Calu3 (cell line): Measurements from ENCODE around the gene FEV. TPM values are rescaled to one million over a fixed set of nuclear protein-coding genes. Genes with fewer than 3 reads are reported as not detected.

ENCODE experiments used
- BruUV-seq: library from RNA; stranded (reverse); fragments of 400-500 nt; replicated peaks from 2 replicates; lab custom pipeline; 2021; lab: Mats Ljungman, UMichigan
- CTCF ChIA-PET: fragments of 300-600 bp; sonication (Branson Sonifier 250); formaldehyde crosslinking; loops from one replicate; lab custom pipeline; 2022; ENCODE audit warnings: antibody characterized with exemption; lab: Charles Lee
- DNase-seq: peaks from one replicate; pipeline ENCODE4 v3.0.0; 2022
- H3K27ac Mint-ChIP-seq: one replicate; pipeline ENCODE4 v1.8.0; 2022; ENCODE audit warnings: mixed read lengths; ENCODE audit not compliant: unreplicated experiment
- H3K27me3 Mint-ChIP-seq: one replicate; pipeline ENCODE4 v1.8.0; 2022; ENCODE audit warnings: mixed read lengths; ENCODE audit not compliant: unreplicated experiment
- H3K36me3 Mint-ChIP-seq: one replicate; pipeline ENCODE4 v1.8.0; 2022; ENCODE audit warnings: mild to moderate bottlenecking, moderate library complexity, mixed read lengths; ENCODE audit not compliant: insufficient read depth, unreplicated experiment
- H3K4me1 Mint-ChIP-seq: one replicate; pipeline ENCODE4 v1.8.0; 2022; ENCODE audit warnings: mild to moderate bottlenecking, low read depth, mixed read lengths; ENCODE audit not compliant: unreplicated experiment
- H3K4me3 Mint-ChIP-seq: one replicate; pipeline ENCODE4 v1.8.0; 2022; ENCODE audit warnings: mild to moderate bottlenecking, low read depth, moderate library complexity, mixed read lengths; ENCODE audit not compliant: unreplicated experiment
- H3K9me3 Mint-ChIP-seq: one replicate; pipeline ENCODE4 v1.8.0; 2022; ENCODE audit warnings: low read depth, mixed read lengths; ENCODE audit not compliant: unreplicated experiment
- CTCF ChIP-seq: fragments of 200-600 bp; IDR thresholded peaks from one replicate; pipeline ENCODE4 v1.8.0; 2022; ENCODE audit warnings: antibody characterized with exemption; ENCODE audit not compliant: unreplicated experiment
- intact Hi-C: fragments of 100-400 bp; cut with micrococcal nuclease; formaldehyde crosslinking; loops from one replicate; pipeline ENCODE4 v1.10.0; 2022; ENCODE audit not compliant: unreplicated experiment
- total RNA-seq: library from RNA; stranded (reverse); gene quantifications from 2 replicates; pipeline ENCODE4 v1.2.3, GENCODE V29; 2022

The FEV gene
- total RNA-seq, 1 experiment from 2014 or later: not detected

- peaks cover 40% of the 10 kb centered on the region for H3K4me1 Mint-ChIP-seq
- TF ChIP-seq CTCF: no peak
- DNase-seq: no peak
- H3K27me3 Mint-ChIP-seq: peaks cover 73% of the 10 kb centered on the region
- no TSS peak for BruUV-seq
- intact Hi-C loops: no loop called here
- CTCF ChIA-PET: interaction anchor here (1.1 kb wide), 1 partner anchor 31 kb away, joined by 3 read pairs; no protein-coding TSS in a partner anchor
- H3K9me3 Mint-ChIP-seq: no peaks in the 10 kb centered on the region
- peaks cover 24% of the 10 kb centered on the region for H3K36me3 Mint-ChIP-seq
- H3K27ac Mint-ChIP-seq: no peak overlapping the region
- H3K4me3 Mint-ChIP-seq: no peak overlapping the region
These were observed 14.3 kb upstream of the FEV start for GRCh38 chr2:218999021-218999880.

GRCh38 chr2:218998414-218999002 lies 13.5 kb upstream of the FEV start:
- H3K4me1 Mint-ChIP-seq: peaks cover 40% of the 10 kb centered on the region
- H3K36me3 Mint-ChIP-seq: peaks cover 24% of the 10 kb centered on the region
- no peak for DNase-seq
- BruUV-seq: no TSS peak
- intact Hi-C loops: no loop called here
- H3K4me3 Mint-ChIP-seq: no peak overlapping the region
- H3K27me3 Mint-ChIP-seq: peaks cover 73% of the 10 kb centered on the region
- H3K27ac Mint-ChIP-seq: no peak overlapping the region
- H3K9me3 Mint-ChIP-seq: no peaks in the 10 kb centered on the region
- no peak for TF ChIP-seq CTCF
- CTCF ChIA-PET: interaction anchor here (1.1 kb wide), 1 partner anchor 31 kb away, joined by 3 read pairs; no protein-coding TSS in a partner anchor

- no peak overlapping the region for H3K27ac Mint-ChIP-seq
- intact Hi-C loops: no loop called here
These were observed 12.7 kb upstream of the FEV start for GRCh38 chr2:218997731-218998130.

GRCh38 chr2:218996937-218997336 lies 12.0 kb upstream of the FEV start:
- H3K4me1 Mint-ChIP-seq: peaks cover 28% of the 10 kb centered on the region
- peak overlapping the region; percentile 71 for H3K4me3 Mint-ChIP-seq
- peaks cover 78% of the 10 kb centered on the region for H3K27me3 Mint-ChIP-seq
- intact Hi-C loops: no loop called here
- TF ChIP-seq CTCF: no peak
- no TSS peak for BruUV-seq
- H3K9me3 Mint-ChIP-seq: no peaks in the 10 kb centered on the region
- H3K27ac Mint-ChIP-seq: no peak overlapping the region
- H3K36me3 Mint-ChIP-seq: peaks cover 10% of the 10 kb centered on the region
- no peak for DNase-seq
- CTCF ChIA-PET: interaction anchor here (0.9 to 1.8 kb wide), 3 partner anchors 17 to 157 kb away, joined by 4 to 8 read pairs (median 5); no protein-coding TSS in a partner anchor

More at GRCh38 chr2:218997731-218998130, 12.7 kb upstream of the FEV start:
- no peak for TF ChIP-seq CTCF
- H3K36me3 Mint-ChIP-seq: peaks cover 18% of the 10 kb centered on the region
- H3K4me1 Mint-ChIP-seq: peaks cover 33% of the 10 kb centered on the region
- CTCF ChIA-PET: no interaction called here
- H3K4me3 Mint-ChIP-seq: no peak overlapping the region
- peaks cover 72% of the 10 kb centered on the region for H3K27me3 Mint-ChIP-seq
- DNase-seq: no peak
- no TSS peak for BruUV-seq
- H3K9me3 Mint-ChIP-seq: no peaks in the 10 kb centered on the region
